GM12891 (cell line): ENCODE data around the gene PITPNC1.
"Not testable (repeated sequence)": the region's sequence is repeated elsewhere in the genome, so short reads cannot be mapped to it uniquely, and the experiment has no call there.

Source experiments
- DNase-seq: peaks from one replicate; pipeline ENCODE4 v3.0.0; 2011; ENCODE audit warnings: low spot score; ENCODE audit not compliant: insufficient read length
- FAIRE-seq: peaks from 2 replicates; lab custom pipeline; 2011; peaks lifted over from hg19 to GRCh38; lab: Jason Lieb, UNC
- PAX5 ChIP-seq: IDR thresholded peaks from 2 replicates; pipeline ENCODE4 v1.6.1; 2011; ENCODE audit warnings: low read length, moderate library complexity, mild to moderate bottlenecking; ENCODE audit not compliant: insufficient read depth, severe bottlenecking
- POLR2A ChIP-seq: IDR thresholded peaks from 2 replicates; pipeline ENCODE4 v1.6.1; 2011; ENCODE audit warnings: low read depth, low read length, control low read depth
- POLR2AphosphoS5 ChIP-seq: IDR thresholded peaks from 2 replicates; pipeline ENCODE4 v1.6.1; 2011; ENCODE audit warnings: low read depth, low read length, control low read depth
- POU2F2 ChIP-seq: IDR thresholded peaks from 2 replicates; pipeline ENCODE4 v1.6.1; 2011; ENCODE audit warnings: low read depth, mild to moderate bottlenecking, control low read depth, low read length, moderate library complexity
- SPI1 ChIP-seq: IDR thresholded peaks from 2 replicates; pipeline ENCODE4 v1.6.1; 2011; ENCODE audit warnings: low read depth, low read length, control low read depth
- TAF1 ChIP-seq: IDR thresholded peaks from 2 replicates; pipeline ENCODE4 v1.6.1; 2011; ENCODE audit warnings: low read depth, low read length, control low read depth

The PITPNC1 gene

DNA sequence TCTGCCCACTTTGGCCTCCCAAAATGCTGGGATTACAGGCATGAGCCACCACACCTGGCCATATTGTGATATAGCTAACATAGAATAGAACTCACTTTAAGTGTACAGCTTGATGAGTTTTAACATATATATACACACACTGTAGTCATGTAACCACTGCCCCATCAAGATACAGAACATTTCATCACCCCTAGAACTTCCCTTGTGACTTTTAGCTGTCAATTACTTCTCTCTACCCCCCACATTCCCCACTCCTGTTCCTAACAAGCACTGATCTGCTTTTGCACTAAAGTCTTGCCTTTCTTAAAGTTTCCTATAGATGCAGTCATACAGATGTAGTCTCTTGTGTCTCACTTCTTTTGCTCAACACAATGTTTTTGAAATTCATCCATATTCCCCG is 93.1 kb downstream of the PITPNC1 start:
- DNase-seq = no peak
- FAIRE-seq = no peak
- TF ChIP-seq POLR2A = no peak

GRCh38 chr17:67471118-67471517 is 94.0 kb downstream of the PITPNC1 start:
- DNase-seq = no peak
- no peak for FAIRE-seq
- TF ChIP-seq SPI1 (no peak), POLR2AphosphoS5 (no peak), POU2F2 (no peak), PAX5 (no peak), POLR2A (no peak), TAF1 (no peak)

DNA sequence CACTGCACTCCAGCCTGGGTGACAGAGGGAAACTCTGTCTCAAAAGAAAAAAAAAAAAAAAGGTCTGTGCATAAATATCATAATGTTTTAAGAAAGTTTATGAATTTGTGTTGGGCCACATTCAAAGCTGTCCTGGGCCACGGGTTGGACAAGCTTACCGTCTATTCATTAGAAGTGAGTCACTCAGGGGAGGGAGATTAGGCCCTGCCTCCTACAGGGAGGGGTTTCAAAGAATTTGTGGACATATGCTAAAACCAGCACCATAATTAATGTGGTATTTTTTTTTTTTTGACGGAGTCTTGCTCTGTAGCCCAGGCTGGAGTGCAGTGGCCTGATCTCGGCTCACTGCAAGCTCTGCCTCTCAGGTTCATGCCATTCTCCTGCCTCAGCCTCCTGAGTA is 95.5 kb downstream of the PITPNC1 start:
- FAIRE-seq, DNase-seq: not testable (repeated sequence)

DNA sequence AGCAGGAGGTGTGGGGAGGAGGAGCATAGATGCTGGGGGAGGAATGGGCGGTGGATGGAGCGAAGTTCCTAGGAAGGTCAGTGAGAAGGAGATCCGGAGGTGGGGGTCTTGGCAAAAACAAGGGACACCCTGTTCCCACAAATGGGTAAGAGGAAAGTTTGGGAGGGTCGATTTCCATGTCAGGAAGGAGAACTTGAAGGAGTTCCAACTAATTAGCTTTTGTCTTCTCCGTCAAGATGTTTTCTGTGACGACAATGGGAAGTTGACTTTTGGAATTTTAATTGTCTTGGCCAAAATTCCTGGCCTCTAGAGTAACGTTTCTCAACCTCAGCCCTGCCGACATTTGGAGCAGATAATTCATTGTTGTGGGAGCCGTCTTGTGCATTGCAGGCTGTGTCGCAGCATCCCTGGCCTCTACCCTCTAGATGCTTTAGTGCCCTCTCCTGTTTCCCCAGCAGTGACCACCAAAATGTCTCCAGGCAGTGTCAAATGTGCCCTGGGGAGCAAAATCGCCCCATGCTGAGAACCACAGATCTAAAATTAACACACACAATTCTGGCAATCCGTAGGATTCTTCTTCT is 97.1 kb downstream of the PITPNC1 start:
- FAIRE-seq (no peak), DNase-seq (no peak)
- no peak for TF ChIP-seq POLR2AphosphoS5
- TF ChIP-seq SPI1 = no peak
- TF ChIP-seq POU2F2 = no peak
- TF ChIP-seq TAF1 = no peak
- no peak for TF ChIP-seq POLR2A
- no peak for TF ChIP-seq PAX5

- DNase-seq (peak; percentile 43), FAIRE-seq (peak; percentile 86)
- no peak for TF ChIP-seq TAF1
These were observed 98.3 kb downstream of the PITPNC1 start for GRCh38 chr17:67475161-67475937.

DNA sequence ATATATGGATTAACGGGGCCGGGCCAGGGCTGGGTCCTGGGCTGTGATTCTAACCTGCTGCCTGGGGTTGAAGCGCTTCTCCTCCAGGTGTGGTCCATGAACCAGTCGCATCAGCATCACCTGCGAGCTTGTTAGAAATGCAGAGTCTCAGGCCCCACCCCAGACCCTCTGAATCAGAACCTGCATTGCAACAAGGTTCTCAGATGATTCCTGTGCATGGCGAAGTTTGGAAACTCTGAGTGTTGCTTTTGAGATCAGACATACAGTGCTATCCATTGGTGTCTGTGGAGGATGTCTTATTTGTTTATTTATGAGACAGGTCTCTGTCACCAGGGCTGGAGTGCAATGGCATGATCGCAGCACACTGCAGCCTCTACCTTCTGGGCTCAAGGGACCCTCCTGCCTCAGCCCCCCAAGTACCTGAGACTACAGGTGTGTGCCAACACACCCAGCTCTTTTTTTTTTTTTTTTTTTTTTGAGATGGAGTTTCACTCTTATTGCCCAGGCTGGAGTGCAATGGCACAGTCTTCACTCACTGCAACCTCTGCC is 99.8 kb downstream of the PITPNC1 start:
- FAIRE-seq = no peak
- TF ChIP-seq PAX5 (no peak), TAF1 (no peak), POU2F2 (no peak), POLR2AphosphoS5 (no peak)
- DNase-seq = no peak

DNA sequence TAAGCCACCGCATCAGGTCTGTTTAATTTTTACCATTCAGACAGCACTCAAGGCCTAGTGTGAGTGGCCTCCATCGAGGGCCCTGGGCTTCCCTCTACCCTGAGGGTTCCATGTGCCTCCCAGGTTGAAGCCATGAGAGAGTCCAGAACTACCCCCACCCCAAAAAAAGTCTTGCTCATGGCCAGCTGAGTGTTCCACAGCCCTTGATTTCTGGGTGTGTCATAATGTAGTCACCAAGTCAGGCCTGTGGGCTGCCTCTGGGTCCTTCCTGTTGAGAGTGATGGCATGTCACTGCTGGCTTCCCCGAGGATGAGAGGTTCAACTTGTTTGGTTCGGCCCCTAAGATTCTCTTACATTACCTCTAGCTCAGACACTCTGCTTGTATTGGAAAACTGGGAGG is 100.6 kb downstream of the PITPNC1 start:
- no peak for FAIRE-seq
- no peak for DNase-seq
- TF ChIP-seq SPI1 = no peak

GRCh38 chr17:67478401-67479041 is 101.4 kb downstream of the PITPNC1 start:
- FAIRE-seq = no peak
- TF ChIP-seq TAF1 (no peak), POU2F2 (no peak), POLR2A (no peak), SPI1 (no peak)
- DNase-seq = no peak

DNA sequence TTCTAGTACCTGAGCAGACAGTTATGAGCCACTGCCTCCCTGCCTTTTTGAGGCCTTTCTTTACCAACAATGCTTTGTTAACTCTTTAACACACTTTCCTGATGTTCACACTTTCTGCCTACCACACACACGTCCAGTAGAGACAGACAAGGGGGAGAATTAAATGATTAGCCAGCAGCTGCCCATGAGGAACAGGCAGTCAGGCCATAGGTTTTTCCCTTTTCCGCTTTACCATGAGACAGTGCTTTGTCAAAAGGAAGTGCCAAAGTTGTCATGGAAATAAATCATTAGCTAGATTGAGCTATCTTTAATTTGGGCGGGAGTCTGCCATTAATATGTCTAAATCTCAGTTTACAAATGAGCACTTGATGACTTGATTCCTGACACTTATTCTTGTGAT is 102.1 kb downstream of the PITPNC1 start:
- no peak for FAIRE-seq
- no peak for DNase-seq
- TF ChIP-seq POU2F2 = no peak
- TF ChIP-seq SPI1 = no peak
- no peak for TF ChIP-seq PAX5
- TF ChIP-seq TAF1 = no peak
- no peak for TF ChIP-seq POLR2AphosphoS5
- no peak for TF ChIP-seq POLR2A

DNA sequence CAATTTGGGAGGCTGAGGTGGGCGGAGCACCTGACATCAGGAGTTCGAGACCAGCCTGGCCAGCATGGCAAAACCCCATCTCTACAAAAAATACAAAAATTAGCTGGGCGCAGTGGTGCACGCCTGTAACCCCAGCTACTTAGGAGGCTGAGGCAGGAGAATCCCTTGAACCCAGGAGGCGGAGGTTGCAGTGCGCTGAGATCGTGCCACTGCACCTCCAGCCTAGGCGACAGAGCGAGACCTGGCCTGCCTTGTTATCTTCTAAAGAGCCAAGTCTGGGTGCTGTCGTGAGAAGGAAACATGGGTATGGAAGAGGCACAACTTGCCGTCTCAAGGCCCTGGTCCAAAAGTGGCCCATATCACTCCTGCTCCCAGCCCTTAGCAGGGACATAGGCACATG is 103.9 kb downstream of the PITPNC1 start:
- not testable (repeated sequence) for FAIRE-seq, DNase-seq

GRCh38 chr17:67481808-67482207 is 104.7 kb downstream of the PITPNC1 start:
- FAIRE-seq (no peak), DNase-seq (no peak)
- TF ChIP-seq PAX5 = no peak
- TF ChIP-seq TAF1 = no peak
- TF ChIP-seq POLR2AphosphoS5 = no peak
- no peak for TF ChIP-seq POLR2A
- no peak for TF ChIP-seq POU2F2
- TF ChIP-seq SPI1 = 0 out of 2 replicates have a peak, but pooled peaks have one; percentile 11
